Measurements from ENCODE around the gene TNS3. TPM values are rescaled to one million over a fixed set of nuclear protein-coding genes. Genes with fewer than 3 reads are reported as not detected.

The TNS3 gene
- total and polyA plus RNA-seq, 2 of the 13 experiments (the other 11 are each of a cell fraction or from before 2014, with no cell fraction given), result 52.9 to 55.7 TPM

- no peak for TF ChIP-seq AFF4 (CRISPR knock-in tag; IDR thresholded peaks at IDR 0.05)
- no peak for TF ChIP-seq CHCHD3 (CRISPR knock-in tag; IDR thresholded peaks at IDR 0.05)
- TF ChIP-seq SRF (IDR thresholded peaks at IDR 0.05; ENCODE audit: low read depth, low read length), result 0 out of 2 replicates have a peak, but pooled peaks have one; percentile 2
- no peak for TF ChIP-seq ZNF816 (CRISPR knock-in tag; IDR thresholded peaks at IDR 0.05; ENCODE audit: borderline replicate concordance)
- TF ChIP-seq PLSCR1 (CRISPR knock-in tag; IDR thresholded peaks at IDR 0.05; ENCODE audit: borderline replicate concordance), result no peak
- no peak for TF ChIP-seq ZNF510 (CRISPR knock-in tag; IDR thresholded peaks at IDR 0.05; ENCODE audit: low read depth)
- no peak for TF ChIP-seq ZNF775 (CRISPR knock-in tag; IDR thresholded peaks at IDR 0.05; ENCODE audit: borderline replicate concordance)
- TF ChIP-seq ASH2L (IDR thresholded peaks at IDR 0.05; ENCODE audit: insufficient read length, low read depth, low read length), result peak; percentile 78
- TF ChIP-seq PTBP1 (IDR thresholded peaks at IDR 0.05; ENCODE audit: low read depth, low read length, poor library complexity, severe bottlenecking), result no peak
- peak; percentile 73 for TF ChIP-seq FOXO1 (CRISPR knock-in tag; IDR thresholded peaks at IDR 0.05)
- TF ChIP-seq ZHX1 (CRISPR knock-in tag; IDR thresholded peaks at IDR 0.05; ENCODE audit: low read depth), result no peak
- no peak for TF ChIP-seq PLRG1 (conservative IDR thresholded peaks at IDR 0.05)
- no peak for TF ChIP-seq THAP9 (CRISPR knock-in tag; IDR thresholded peaks at IDR 0.05; ENCODE audit: borderline replicate concordance)
- peak; percentile 67; the same call in 1 of the 2 replicates for TF ChIP-seq ZBTB10 (CRISPR knock-in tag; IDR thresholded peaks at IDR 0.05; ENCODE audit: borderline replicate concordance)
- TF ChIP-seq TGIF2 (CRISPR knock-in tag; IDR thresholded peaks at IDR 0.05), result 0 out of 2 replicates have a peak, but pooled peaks have one; percentile 44
Measured at GRCh38 chr7:47622946-47623640, 41.2 kb upstream of the TNS3 start (continued).

All from HepG2 (cell line).